ENCODE results near the gene CPA2. TPM values are rescaled to one million over a fixed set of nuclear protein-coding genes. Genes with fewer than 3 reads are reported as not detected.

CPA2 gene
- total RNA-seq, 4 donors from 2014 or later: not detected

DNA sequence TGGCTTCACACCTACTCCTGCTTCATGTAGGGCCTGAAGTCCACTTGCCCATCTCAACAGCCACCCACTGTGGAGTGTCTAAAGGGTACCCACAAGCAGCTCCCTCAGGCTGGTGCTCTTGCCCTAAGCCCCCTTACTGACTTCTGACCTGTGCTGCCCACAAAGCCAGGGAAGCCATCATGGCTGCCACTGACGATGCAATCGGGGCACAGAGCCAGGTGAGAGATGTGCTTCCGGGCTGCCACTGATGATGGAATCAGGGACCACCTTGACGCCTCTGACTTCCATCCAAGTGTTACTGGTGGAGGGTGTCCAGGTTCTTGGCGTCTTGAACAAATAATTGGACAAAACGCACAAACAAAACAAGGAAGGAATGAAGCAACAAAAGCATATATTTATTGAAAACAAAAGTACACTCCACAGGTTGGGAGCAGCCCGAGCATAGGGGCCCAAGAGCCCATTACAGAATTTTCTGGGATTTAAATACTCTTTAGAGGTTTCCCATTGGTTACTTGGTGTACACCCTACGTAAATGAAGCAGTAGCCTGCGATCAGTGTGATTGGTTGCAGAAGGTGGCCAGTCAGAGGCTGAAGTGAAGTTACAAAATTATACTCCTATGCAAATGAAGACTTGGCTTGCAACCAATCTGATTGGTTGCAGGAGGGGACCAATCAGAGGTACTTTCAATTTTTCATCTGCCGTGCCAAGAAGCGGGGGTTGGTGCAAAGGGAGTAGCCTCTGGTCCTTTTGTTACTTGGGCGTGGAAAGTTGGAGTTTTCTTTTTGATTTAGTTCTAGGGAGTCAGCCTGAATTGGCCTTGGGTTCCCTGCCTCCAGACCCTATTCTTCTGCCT lies 4.5 kb downstream of the CPA2 start:
- Histone ChIP-seq H3K27me3 (peaks cover 31 to 36% (median 32%) of the 10 kb centered on the region in 3 donors), H3K36me3 (no peaks in the 10 kb centered on the region), H3K27ac (no peak overlapping the region), H3K9me3 (no peaks in the 10 kb centered on the region), H3K4me3 (no peak overlapping the region), H3K4me1 (peaks cover 7 to 18% of the 10 kb centered on the region in 2 donors)
- no peak for TF ChIP-seq POLR2A (IDR thresholded peaks at IDR 0.05)
- TF ChIP-seq, protein P1, sequence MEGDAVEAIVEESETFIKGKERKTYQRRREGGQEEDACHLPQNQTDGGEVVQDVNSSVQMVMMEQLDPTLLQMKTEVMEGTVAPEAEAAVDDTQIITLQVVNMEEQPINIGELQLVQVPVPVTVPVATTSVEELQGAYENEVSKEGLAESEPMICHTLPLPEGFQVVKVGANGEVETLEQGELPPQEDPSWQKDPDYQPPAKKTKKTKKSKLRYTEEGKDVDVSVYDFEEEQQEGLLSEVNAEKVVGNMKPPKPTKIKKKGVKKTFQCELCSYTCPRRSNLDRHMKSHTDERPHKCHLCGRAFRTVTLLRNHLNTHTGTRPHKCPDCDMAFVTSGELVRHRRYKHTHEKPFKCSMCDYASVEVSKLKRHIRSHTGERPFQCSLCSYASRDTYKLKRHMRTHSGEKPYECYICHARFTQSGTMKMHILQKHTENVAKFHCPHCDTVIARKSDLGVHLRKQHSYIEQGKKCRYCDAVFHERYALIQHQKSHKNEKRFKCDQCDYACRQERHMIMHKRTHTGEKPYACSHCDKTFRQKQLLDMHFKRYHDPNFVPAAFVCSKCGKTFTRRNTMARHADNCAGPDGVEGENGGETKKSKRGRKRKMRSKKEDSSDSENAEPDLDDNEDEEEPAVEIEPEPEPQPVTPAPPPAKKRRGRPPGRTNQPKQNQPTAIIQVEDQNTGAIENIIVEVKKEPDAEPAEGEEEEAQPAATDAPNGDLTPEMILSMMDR (IDR thresholded peaks at IDR 0.05 in 4 of 5, conservative IDR thresholded peaks at IDR 0.05 in 1 of 5): no peak
- DNase-seq: no peak
- in situ Hi-C loops (cut with MboI; ENCODE audit: low sequenced_read_pairs in 4 of 4) (no loop called here), intact Hi-C loops (cut with DNase I; ENCODE audit: low total_unique reads) (no loop called here)
- no peak for ATAC-seq

DNA sequence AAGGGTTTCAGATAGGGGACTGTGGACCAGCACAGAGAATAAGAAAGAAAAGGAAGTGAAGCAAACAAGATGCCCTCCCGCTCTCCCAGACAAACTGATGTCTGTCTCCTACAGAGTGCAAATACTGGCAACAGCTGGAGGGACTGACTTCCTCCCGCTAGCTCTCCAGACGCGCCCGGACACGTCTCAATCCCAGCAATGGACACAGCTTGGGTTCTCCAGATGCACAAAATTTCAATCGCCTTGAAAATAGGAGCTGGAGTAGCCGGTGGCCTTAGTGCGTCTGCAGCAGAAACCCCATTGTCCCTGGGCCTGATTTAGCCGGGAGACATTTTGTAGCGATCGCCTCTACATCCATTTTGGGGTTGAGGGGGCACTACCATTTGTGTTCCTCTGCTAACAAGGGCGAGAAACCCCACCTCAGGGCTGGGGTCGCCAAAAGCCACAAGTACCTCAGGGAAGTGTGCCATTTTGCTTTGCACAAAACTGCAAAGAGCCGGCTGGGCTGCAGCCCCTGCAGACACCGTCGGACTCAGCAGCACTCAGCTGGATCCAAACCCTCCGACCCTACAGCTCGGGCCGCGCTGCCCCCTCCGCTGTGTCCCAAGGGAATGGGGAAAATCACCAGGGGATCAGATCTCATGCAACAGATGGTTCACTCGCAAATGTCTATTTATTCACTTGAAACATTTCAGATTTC lies 5.9 kb downstream of the CPA2 start:
- Histone ChIP-seq H3K4me1 (peaks cover 7 to 18% of the 10 kb centered on the region in 2 donors), H3K4me3 (peak overlapping the region; percentile 20 to 38 (median 31)), H3K27me3 (peaks cover 32 to 46% (median 44%) of the 10 kb centered on the region in 3 donors), H3K9me3 (no peaks in the 10 kb centered on the region), H3K36me3 (no peaks in the 10 kb centered on the region), H3K27ac (no peak overlapping the region)
- no peak for ATAC-seq
- no peak for TF ChIP-seq POLR2A (IDR thresholded peaks at IDR 0.05)
- TF ChIP-seq, protein P1 (IDR thresholded peaks at IDR 0.05 in 4 of 5, conservative IDR thresholded peaks at IDR 0.05 in 1 of 5): no peak
- in situ Hi-C loops (cut with MboI; ENCODE audit: low sequenced_read_pairs in 4 of 4) (no loop called here), intact Hi-C loops (cut with DNase I; ENCODE audit: low total_unique reads) (no loop called here)
- DNase-seq: no peak

DNA sequence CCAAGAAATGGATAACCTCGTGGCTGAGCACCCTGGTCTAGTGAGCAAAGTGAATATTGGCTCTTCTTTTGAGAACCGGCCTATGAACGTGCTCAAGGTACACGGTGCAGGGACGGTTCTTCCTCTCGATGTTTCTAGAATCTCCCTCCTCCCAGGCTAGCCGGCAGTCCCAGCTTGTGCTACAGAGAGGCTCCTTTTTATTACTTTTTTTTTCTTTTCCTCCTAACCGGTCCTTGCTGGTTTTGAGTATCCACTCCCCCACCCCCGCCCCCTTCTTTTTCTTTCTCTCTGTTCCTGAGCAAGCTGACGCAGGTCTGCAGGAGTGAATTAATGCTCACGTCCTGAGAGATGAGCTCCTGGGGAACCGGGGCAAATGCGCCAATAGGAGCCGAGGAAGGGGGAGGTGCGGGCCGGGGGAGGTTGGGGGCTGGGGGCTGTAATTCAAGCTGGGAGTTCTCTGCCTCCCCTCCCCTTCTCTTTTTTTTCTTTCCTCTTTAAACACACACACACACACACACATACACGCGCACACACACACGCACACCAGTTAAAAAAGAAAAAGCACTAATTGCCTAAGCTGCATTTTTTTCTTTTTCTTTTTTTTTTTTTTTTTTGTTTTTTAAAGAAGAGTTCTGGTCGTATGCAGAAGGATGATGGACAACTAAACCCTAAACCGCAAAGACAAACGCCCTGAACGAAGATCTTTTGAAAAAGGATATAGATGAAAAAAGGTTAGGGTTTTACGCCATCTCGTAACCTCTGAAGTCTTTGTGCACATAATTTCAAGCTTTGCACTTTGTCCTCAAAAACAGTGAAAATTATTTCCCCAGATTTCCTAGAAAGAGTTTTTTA lies 6.6 kb downstream of the CPA2 start:
- H3K36me3 ChIP-seq: no peaks in the 10 kb centered on the region
- no peak for ATAC-seq
- in situ Hi-C loops (cut with MboI; ENCODE audit: low sequenced_read_pairs in 4 of 4): no loop called here
- intact Hi-C loops (cut with DNase I; ENCODE audit: low total_unique reads): no loop called here
- H3K4me1 ChIP-seq: peaks cover 7 to 18% of the 10 kb centered on the region in 2 donors
- DNase-seq: no peak
- peak overlapping the region; percentile 20 to 38 (median 31) for H3K4me3 ChIP-seq
- H3K27ac ChIP-seq: no peak overlapping the region
- H3K27me3 ChIP-seq: peaks cover 32 to 46% (median 44%) of the 10 kb centered on the region in 3 donors
- H3K9me3 ChIP-seq: no peaks in the 10 kb centered on the region
- TF ChIP-seq, protein P1 (IDR thresholded peaks at IDR 0.05 in 4 of 5, conservative IDR thresholded peaks at IDR 0.05 in 1 of 5): no peak
- TF ChIP-seq POLR2A (IDR thresholded peaks at IDR 0.05): no peak

DNA sequence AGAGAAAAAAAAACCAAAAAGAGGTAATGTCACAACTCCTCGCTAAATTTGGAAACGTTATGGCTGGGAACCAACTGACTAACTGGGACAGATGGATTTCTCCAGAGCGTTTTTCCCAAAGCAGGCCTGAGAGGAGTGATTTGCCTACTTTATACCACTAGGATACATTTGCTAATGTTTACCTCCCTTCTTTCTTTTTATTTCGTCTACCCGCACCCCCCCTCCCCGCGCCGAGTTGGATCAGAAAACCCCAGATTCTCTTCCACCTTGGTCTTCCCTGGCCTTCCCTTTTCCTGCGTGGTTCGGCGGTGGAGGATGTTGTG lies 7.2 kb downstream of the CPA2 start:
- peaks cover 32 to 46% (median 44%) of the 10 kb centered on the region in 3 donors for H3K27me3 ChIP-seq
- intact Hi-C loops (cut with DNase I; ENCODE audit: low total_unique reads): no loop called here
- ATAC-seq (peak in 1 of 2 donors; percentile 44), DNase-seq (peak in 1 of 2 donors; percentile 12)
- H3K9me3 ChIP-seq: no peaks in the 10 kb centered on the region
- H3K4me3 ChIP-seq: peak overlapping the region in 1 of 4 donors; percentile 31
- H3K4me1 ChIP-seq: peaks cover 7 to 18% of the 10 kb centered on the region in 2 donors
- TF ChIP-seq, protein P1 (IDR thresholded peaks at IDR 0.05 in 4 of 5, conservative IDR thresholded peaks at IDR 0.05 in 1 of 5): no peak
- no peak for TF ChIP-seq POLR2A (IDR thresholded peaks at IDR 0.05)
- no peaks in the 10 kb centered on the region for H3K36me3 ChIP-seq
- in situ Hi-C loops (cut with MboI; ENCODE audit: low sequenced_read_pairs in 4 of 4): no loop called here
- H3K27ac ChIP-seq: no peak overlapping the region

Measured in gastrocnemius medialis (tissue), 4 donors.